GM18499 (cell line): ENCODE results near the gene SYT15.
A peak's percentile ranks its signal among the peaks of the same experiment; 100 is the strongest.
"Not testable (repeated sequence)": the region's sequence is repeated elsewhere in the genome, so short reads cannot be mapped to it uniquely, and the experiment has no call there.

Source experiments
- ATAC-seq: cut with Tn5 transposase; IDR thresholded peaks from one replicate; pipeline ENCODE4 v1.9.1; 2021; ENCODE audit warnings: moderate number of reproducible peaks; ENCODE audit not compliant: insufficient read depth, unreplicated experiment

SYT15 gene

GRCh38 chr10:46584196-46584595 is 5.3 kb downstream of the SYT15 start:
- ATAC-seq: not testable (repeated sequence)

- ATAC-seq: not testable (repeated sequence)
These were observed 6.3 kb downstream of the SYT15 start for GRCh38 chr10:46585246-46585645.

- ATAC-seq: not testable (repeated sequence)
These were observed 8.6 kb downstream of the SYT15 start for GRCh38 chr10:46587546-46587945.

- ATAC-seq: not testable (repeated sequence)
These were observed 9.3 kb downstream of the SYT15 start for GRCh38 chr10:46588221-46588620.

- not testable (repeated sequence) for ATAC-seq
These were observed 10.7 kb downstream of the SYT15 start for GRCh38 chr10:46589589-46589988.

- not testable (repeated sequence) for ATAC-seq
These were observed 12.1 kb downstream of the SYT15 start for GRCh38 chr10:46591053-46591452.

- ATAC-seq: not testable (repeated sequence)
These were observed 14.4 kb downstream of the SYT15 start for GRCh38 chr10:46593307-46593706.

GRCh38 chr10:46594453-46595063 is 15.6 kb downstream of the SYT15 start:
- not testable (repeated sequence) for ATAC-seq

- not testable (repeated sequence) for ATAC-seq
These were observed 17.6 kb downstream of the SYT15 start for GRCh38 chr10:46596570-46596969.

- not testable (repeated sequence) for ATAC-seq
These were observed 18.8 kb downstream of the SYT15 start for GRCh38 chr10:46597616-46598246.

- ATAC-seq: peak; percentile 84
These were observed 21.6 kb downstream of the SYT15 start for GRCh38 chr10:46600516-46600915.

GRCh38 chr10:46615540-46615939 is 36.6 kb downstream of the SYT15 start:
- not testable (repeated sequence) for ATAC-seq

GRCh38 chr10:46616227-46616626 is 37.3 kb downstream of the SYT15 start:
- not testable (repeated sequence) for ATAC-seq

- not testable (repeated sequence) for ATAC-seq
These were observed 38.2 kb downstream of the SYT15 start for GRCh38 chr10:46617134-46617533.

GRCh38 chr10:46617913-46618312 is 39.0 kb downstream of the SYT15 start:
- ATAC-seq: not testable (repeated sequence)

- ATAC-seq: not testable (repeated sequence)
These were observed 45.1 kb downstream of the SYT15 start for GRCh38 chr10:46623899-46624654.

- ATAC-seq: not testable (repeated sequence)
These were observed 50.9 kb downstream of the SYT15 start for GRCh38 chr10:46629805-46630204.

GRCh38 chr10:46630816-46631215 is 51.9 kb downstream of the SYT15 start:
- ATAC-seq: not testable (repeated sequence)

- ATAC-seq: not testable (repeated sequence)
These were observed 52.8 kb downstream of the SYT15 start for GRCh38 chr10:46631683-46632082.

GRCh38 chr10:46634698-46635097 is 55.8 kb downstream of the SYT15 start:
- not testable (repeated sequence) for ATAC-seq

GRCh38 chr10:46635364-46635959 is 56.5 kb downstream of the SYT15 start:
- ATAC-seq: not testable (repeated sequence)
